ENCODE data around the gene RTL5. TPM values are rescaled to one million over a fixed set of nuclear protein-coding genes. Genes with fewer than 3 reads are reported as not detected.

RTL5 gene
- total RNA-seq, 1 donor from 2014 or later: 23.0 TPM

DNA sequence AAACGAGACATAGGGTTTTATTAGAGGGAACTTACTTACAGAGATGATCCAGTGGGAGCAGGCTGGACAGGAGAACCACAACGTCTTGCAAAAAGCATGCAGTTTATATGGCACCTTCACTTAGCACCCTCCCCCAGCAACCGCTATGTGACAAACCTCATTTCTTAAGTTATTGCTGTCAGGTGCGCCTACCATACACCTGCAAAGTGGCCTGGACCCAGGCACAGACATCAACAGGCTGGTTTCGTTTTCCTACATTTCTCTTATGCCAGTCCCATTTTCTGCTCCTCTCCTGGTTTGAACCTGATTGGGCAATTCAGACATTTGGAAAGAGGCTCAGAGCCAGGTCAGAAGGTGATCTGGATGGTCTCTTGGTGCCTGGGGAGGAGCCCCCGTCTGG, 18.3 kb downstream of the RTL5 start:
- peaks cover 3% of the 10 kb centered on the region for H3K9me3 Mint-ChIP-seq
- H3K4me3 Mint-ChIP-seq: no peak overlapping the region
- TF ChIP-seq, protein P1, sequence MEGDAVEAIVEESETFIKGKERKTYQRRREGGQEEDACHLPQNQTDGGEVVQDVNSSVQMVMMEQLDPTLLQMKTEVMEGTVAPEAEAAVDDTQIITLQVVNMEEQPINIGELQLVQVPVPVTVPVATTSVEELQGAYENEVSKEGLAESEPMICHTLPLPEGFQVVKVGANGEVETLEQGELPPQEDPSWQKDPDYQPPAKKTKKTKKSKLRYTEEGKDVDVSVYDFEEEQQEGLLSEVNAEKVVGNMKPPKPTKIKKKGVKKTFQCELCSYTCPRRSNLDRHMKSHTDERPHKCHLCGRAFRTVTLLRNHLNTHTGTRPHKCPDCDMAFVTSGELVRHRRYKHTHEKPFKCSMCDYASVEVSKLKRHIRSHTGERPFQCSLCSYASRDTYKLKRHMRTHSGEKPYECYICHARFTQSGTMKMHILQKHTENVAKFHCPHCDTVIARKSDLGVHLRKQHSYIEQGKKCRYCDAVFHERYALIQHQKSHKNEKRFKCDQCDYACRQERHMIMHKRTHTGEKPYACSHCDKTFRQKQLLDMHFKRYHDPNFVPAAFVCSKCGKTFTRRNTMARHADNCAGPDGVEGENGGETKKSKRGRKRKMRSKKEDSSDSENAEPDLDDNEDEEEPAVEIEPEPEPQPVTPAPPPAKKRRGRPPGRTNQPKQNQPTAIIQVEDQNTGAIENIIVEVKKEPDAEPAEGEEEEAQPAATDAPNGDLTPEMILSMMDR (conservative IDR thresholded peaks at IDR 0.05): no peak
- no peaks in the 10 kb centered on the region for H3K27me3 Mint-ChIP-seq (ENCODE audit: low read depth)
- H3K36me3 Mint-ChIP-seq (ENCODE audit: low read depth): peaks cover 4% of the 10 kb centered on the region
- no peak overlapping the region for H3K27ac Mint-ChIP-seq (ENCODE audit: unreplicated experiment)
- H3K4me1 Mint-ChIP-seq: peaks cover 26% of the 10 kb centered on the region
- DNase-seq (ENCODE audit: low read depth, low spot score): no peak

GRCh38 chrX:72110876-72111708, 20.6 kb downstream of the RTL5 start:
- Mint-ChIP-seq H3K27ac (ENCODE audit: unreplicated experiment) (no peak overlapping the region), H3K4me3 (no peak overlapping the region), H3K27me3 (ENCODE audit: low read depth) (no peaks in the 10 kb centered on the region), H3K4me1 (peaks cover 34% of the 10 kb centered on the region), H3K36me3 (ENCODE audit: low read depth) (peaks cover 7% of the 10 kb centered on the region), H3K9me3 (peaks cover 3% of the 10 kb centered on the region)
- no peak for DNase-seq (ENCODE audit: low read depth, low spot score)
- TF ChIP-seq, protein P1 (conservative IDR thresholded peaks at IDR 0.05): no peak

DNA sequence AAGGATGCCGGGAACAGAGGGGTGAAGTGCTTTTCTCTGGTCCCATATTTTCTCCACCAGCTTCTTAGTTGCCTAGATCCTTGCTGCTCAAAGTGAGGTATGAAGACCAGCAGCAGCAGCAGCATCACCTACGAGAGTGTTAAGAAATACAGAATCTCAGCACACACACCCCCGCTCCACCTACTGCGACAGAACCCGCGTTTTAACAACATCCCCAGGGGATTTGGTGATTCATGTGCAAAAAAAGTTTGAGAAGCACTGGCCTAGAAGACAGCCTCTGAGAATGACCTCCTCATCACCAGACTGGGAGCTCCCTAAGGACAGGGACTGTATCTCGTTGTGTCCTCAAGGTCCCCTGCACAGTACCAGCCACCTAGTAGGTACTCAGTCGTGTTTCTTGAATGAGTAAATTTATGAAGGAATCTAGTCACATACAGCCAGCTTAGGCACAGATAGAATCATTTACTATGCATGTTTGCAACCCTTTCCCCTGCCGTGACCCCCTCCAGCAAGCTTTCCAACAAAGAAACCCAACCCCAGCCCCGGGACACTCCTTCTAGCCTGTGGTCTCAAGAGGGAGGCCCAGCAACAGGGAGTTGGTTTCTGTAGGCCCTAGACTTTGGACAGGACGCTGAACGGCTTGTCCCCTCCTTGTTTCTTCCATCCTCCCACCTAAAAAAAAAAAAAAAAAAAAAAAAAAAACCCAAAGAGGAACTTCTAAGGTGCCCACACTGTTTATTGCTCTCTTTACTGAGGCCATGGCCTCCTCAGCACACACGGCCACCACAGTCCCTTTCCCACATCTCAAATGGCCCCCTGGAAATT, 21.5 kb downstream of the RTL5 start:
- peaks cover 29% of the 10 kb centered on the region for H3K4me1 Mint-ChIP-seq
- peaks cover 3% of the 10 kb centered on the region for H3K9me3 Mint-ChIP-seq
- no peak for DNase-seq (ENCODE audit: low read depth, low spot score)
- TF ChIP-seq, protein P1 (conservative IDR thresholded peaks at IDR 0.05): no peak
- H3K36me3 Mint-ChIP-seq (ENCODE audit: low read depth): peaks cover 7% of the 10 kb centered on the region
- no peak overlapping the region for H3K27ac Mint-ChIP-seq (ENCODE audit: unreplicated experiment)
- H3K4me3 Mint-ChIP-seq: no peak overlapping the region
- no peaks in the 10 kb centered on the region for H3K27me3 Mint-ChIP-seq (ENCODE audit: low read depth)

DNA sequence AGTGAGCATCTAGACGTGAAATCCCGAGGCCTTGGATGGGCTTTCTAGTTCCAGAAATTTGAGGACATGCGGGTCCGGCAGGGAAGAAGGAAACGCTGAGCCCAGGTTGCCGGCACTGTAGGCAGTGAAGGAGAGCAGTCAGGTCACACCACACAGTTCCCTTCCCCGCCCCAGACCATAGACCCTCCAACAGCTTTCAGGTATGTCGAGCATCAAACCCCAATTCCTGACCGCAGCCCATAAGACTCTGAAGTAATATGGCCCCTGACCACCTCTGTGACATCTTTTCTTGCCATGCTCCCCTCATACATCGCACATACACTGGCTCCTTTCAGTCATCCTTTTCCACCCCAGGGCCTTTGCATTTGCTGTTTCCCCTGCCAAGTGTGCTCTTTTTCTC, 23.0 kb downstream of the RTL5 start:
- Mint-ChIP-seq H3K9me3 (peaks cover 3% of the 10 kb centered on the region), H3K36me3 (ENCODE audit: low read depth) (peaks cover 11% of the 10 kb centered on the region), H3K4me1 (peaks cover 14% of the 10 kb centered on the region), H3K4me3 (no peak overlapping the region), H3K27ac (ENCODE audit: unreplicated experiment) (no peak overlapping the region), H3K27me3 (ENCODE audit: low read depth) (no peaks in the 10 kb centered on the region)
- TF ChIP-seq, protein P1 (conservative IDR thresholded peaks at IDR 0.05): no peak
- DNase-seq (ENCODE audit: low read depth, low spot score): no peak

- H3K4me1 Mint-ChIP-seq: peaks cover 14% of the 10 kb centered on the region
- TF ChIP-seq, protein P1 (conservative IDR thresholded peaks at IDR 0.05): no peak
- DNase-seq (ENCODE audit: low read depth, low spot score): no peak
- no peaks in the 10 kb centered on the region for H3K27me3 Mint-ChIP-seq (ENCODE audit: low read depth)
- peaks cover 3% of the 10 kb centered on the region for H3K9me3 Mint-ChIP-seq
- peaks cover 11% of the 10 kb centered on the region for H3K36me3 Mint-ChIP-seq (ENCODE audit: low read depth)
- H3K27ac Mint-ChIP-seq (ENCODE audit: unreplicated experiment): no peak overlapping the region
- H3K4me3 Mint-ChIP-seq: no peak overlapping the region
Observed at GRCh38 chrX:72107841-72108595, 23.7 kb downstream of the RTL5 start.
